ENCODE results near the gene CBX5.
"Not testable (repeated sequence)": the region's sequence is repeated elsewhere in the genome, so short reads cannot be mapped to it uniquely, and the experiment has no call there.

CBX5 gene

DNA sequence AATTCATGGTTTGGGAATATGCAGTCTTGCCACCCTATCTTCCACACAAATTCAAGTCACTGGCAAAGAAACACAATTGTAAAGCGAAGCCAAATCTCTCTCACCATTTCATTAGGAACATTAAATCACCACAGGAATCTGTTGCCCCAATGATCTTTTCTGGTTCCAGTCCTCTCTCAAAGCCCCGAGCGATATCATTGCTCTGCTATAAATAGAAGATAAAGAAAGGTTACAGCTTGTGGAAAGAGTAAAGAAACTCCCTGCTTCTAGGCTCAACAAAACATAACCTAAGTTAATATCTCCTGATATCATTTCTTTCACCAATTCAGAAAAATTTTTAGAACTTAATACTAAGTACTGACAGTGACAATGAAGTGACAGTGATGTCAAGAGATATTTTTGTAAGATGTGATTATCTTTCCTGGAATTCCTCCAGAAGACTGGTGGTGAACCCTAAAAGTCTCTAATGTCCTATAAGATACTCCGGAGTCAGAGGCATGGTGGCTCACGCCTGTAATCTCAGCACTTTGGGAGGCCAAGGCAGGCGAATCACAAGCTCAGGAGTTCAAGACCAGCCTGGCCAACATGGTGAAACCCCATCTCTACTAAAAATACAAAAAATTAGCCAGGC is 33.8 kb downstream of the CBX5 start:
- no peak overlapping the region for H3K4me3 ChIP-seq (ENCODE audit: low read depth, low read length)
- DNase-seq (ENCODE audit: low read depth), result no peak
- TF ChIP-seq, protein P1, sequence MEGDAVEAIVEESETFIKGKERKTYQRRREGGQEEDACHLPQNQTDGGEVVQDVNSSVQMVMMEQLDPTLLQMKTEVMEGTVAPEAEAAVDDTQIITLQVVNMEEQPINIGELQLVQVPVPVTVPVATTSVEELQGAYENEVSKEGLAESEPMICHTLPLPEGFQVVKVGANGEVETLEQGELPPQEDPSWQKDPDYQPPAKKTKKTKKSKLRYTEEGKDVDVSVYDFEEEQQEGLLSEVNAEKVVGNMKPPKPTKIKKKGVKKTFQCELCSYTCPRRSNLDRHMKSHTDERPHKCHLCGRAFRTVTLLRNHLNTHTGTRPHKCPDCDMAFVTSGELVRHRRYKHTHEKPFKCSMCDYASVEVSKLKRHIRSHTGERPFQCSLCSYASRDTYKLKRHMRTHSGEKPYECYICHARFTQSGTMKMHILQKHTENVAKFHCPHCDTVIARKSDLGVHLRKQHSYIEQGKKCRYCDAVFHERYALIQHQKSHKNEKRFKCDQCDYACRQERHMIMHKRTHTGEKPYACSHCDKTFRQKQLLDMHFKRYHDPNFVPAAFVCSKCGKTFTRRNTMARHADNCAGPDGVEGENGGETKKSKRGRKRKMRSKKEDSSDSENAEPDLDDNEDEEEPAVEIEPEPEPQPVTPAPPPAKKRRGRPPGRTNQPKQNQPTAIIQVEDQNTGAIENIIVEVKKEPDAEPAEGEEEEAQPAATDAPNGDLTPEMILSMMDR (IDR thresholded peaks at IDR 0.05; ENCODE audit: insufficient read depth, low read depth, low read length, missing control alignments), result no peak

DNA sequence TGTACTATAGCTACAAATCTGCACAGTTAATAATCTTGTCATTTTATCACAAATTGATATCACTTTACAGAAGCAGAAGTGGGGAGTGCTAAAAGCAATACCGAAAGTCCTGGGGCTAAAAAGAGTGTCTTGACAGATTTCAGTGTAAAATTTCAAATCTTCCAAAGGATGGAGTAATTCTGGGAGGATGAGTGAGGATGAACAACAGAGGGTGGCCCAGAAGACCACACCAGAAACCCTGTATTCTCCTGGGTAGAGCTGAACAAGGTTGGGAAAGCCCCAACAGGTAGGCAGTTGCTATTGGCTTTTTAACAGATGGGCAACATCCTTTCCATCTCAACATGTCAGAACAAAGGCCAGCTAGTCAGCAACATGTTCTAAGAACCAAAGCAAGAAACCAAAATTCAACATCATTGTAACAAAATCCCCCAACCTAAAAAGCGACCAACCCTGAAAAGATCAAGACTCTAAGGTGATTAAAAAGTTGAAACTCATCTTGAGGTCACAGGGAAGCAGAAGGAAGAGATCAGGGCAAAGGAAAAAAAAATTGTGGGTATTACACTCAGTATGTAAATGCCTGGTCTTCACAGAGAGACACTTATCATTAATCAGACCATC is 38.8 kb downstream of the CBX5 start:
- TF ChIP-seq, protein P1 (IDR thresholded peaks at IDR 0.05; ENCODE audit: insufficient read depth, low read depth, low read length, missing control alignments), result no peak
- no peak overlapping the region for H3K4me3 ChIP-seq (ENCODE audit: low read depth, low read length)
- DNase-seq (ENCODE audit: low read depth), result peak; percentile 82

DNA sequence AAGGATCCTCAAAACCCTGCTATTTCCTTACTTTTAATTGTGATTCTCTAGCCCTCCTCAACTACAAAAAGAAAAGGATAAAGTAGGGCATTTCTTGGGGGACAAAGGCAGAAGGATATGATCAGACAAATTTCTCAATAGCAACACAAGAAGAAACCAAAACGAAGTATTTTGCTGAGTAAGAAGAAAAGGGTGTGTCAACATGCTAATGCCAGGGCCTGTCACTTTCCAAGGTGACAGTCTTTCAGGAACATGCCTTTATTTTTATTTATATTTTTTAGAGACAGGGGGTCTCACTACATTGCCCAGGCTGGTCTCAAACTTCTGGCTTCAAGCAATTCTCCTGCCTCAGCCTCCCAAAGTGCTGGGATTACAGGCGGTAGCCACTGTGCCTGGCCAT is 39.8 kb downstream of the CBX5 start:
- DNase-seq (ENCODE audit: low read depth), result no peak

DNA sequence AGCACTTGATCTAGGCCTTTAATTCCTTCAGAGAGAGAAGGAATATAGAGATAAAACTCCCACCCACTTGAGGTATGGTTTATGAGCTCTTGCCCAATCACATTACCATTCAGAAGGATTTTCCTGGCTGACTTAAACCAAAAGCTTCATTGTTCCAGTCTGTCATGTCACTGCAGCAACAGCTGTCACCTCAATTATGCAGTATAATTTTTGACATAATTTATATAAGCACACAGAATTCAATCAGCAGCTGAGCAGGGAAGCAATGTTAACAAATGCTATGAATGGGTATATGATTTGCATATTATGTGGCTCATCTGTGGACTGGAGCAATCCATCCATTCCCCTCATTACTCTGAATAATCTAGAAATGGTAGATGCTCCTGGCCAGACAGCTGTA is 40.3 kb downstream of the CBX5 start:
- no peak for DNase-seq (ENCODE audit: low read depth)
- H3K4me3 ChIP-seq (ENCODE audit: low read depth, low read length), result no peak overlapping the region
- TF ChIP-seq, protein P1 (IDR thresholded peaks at IDR 0.05; ENCODE audit: insufficient read depth, low read depth, low read length, missing control alignments), result no peak

More for the DNA sequence above, 39.8 kb downstream of the CBX5 start:
- no peak overlapping the region for H3K4me3 ChIP-seq (ENCODE audit: low read depth, low read length)
- TF ChIP-seq, protein P1 (IDR thresholded peaks at IDR 0.05; ENCODE audit: insufficient read depth, low read depth, low read length, missing control alignments), result no peak

DNA sequence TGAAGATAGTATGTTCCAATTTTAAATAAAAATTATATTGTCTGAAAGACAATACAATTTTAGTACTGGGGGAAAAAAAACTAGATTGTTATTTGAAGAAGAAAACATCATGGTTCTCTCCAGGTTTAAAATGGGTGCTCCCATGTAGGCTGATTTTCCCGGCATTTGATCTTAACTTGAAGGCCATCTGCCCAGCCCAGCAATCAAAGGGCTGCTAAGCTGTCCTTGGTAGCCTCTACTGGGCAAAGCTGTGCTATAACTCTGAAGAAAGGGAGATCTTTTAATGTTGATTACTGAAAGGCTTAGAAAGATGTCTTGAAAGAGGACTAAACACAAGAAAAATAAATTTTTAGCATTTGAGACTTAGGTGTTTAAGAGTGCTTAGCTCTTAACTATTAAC is 41.4 kb downstream of the CBX5 start:
- no peak for DNase-seq (ENCODE audit: low read depth)
- TF ChIP-seq, protein P1 (IDR thresholded peaks at IDR 0.05; ENCODE audit: insufficient read depth, low read depth, low read length, missing control alignments), result no peak
- no peak overlapping the region for H3K4me3 ChIP-seq (ENCODE audit: low read depth, low read length)

DNA sequence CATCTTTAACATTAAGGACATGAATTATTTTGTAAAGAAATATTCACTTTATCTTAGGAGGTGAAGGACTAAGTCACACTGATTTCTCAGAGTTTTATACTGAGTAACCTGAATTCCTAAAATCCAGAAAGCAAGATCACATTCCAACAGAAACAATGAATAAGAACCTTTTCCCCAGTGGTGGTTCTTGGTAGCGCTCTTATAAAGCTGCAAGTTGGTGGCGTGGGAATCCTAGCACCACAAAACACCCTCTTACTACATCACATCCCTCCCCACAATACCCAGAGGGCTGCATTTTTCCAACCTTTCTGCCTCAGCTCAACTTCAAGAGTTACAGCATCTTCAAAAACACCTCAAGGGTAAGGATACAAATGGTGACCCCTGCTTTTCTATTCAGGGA is 47.1 kb downstream of the CBX5 start:
- H3K4me3 ChIP-seq (ENCODE audit: low read depth, low read length), result no peak overlapping the region
- TF ChIP-seq, protein P1 (IDR thresholded peaks at IDR 0.05; ENCODE audit: insufficient read depth, low read depth, low read length, missing control alignments), result no peak
- DNase-seq (ENCODE audit: low read depth), result no peak

DNA sequence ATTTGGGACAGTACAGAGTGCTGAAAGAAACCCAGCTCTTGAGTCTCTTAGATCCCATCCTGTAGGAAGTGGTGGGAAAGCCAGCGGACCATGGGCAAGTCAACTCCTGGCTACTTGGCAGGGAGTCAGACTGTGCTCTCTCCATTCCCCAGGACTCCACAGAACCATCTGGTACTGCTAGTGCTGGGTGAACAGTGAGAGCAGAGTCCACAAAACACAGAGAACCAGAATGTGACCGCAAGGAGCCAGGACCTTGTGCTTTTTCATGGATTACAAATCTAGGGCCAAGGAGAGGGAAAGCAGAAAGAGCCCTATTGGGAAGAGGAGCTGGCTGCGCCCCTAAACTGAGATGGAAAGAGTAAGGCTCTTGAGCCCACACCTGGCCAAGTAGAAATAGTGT is 48.7 kb downstream of the CBX5 start:
- DNase-seq (ENCODE audit: low read depth), result not testable (repeated sequence)

More for the DNA sequence above, 48.7 kb downstream of the CBX5 start:
- H3K4me3 ChIP-seq (ENCODE audit: low read depth, low read length), result not testable (repeated sequence)
